Trophoblast cell (in vitro differentiated cells and primary cell): ENCODE results near the gene ZNF22.
A peak's percentile ranks its signal among the peaks of the same experiment; 100 is the strongest.

Source experiments
- DNase-seq, 2 donors: peaks; one replicate each; pipeline ENCODE4 v3.0.0-alpha.2; 2016
- H2AFZ ChIP-seq: 2 replicates; pipeline ENCODE4 v1.6.1; 2013; ENCODE audit warnings: low read length, moderate library complexity, mild to moderate bottlenecking; ENCODE audit not compliant: insufficient read depth, poor library complexity
- H2AK5ac ChIP-seq: 2 replicates; pipeline ENCODE4 v1.6.1; 2013; ENCODE audit warnings: mild to moderate bottlenecking, low read length
- H2BK120ac ChIP-seq: 2 replicates; pipeline ENCODE4 v1.6.1; 2013; ENCODE audit warnings: low read length, mild to moderate bottlenecking, moderate library complexity; ENCODE audit not compliant: insufficient read depth, poor library complexity
- H2BK12ac ChIP-seq: 2 replicates; pipeline ENCODE4 v1.6.1; 2013; ENCODE audit warnings: mild to moderate bottlenecking, low read length, moderate library complexity
- H2BK5ac ChIP-seq: 2 replicates; pipeline ENCODE4 v1.6.1; 2013; ENCODE audit warnings: low read length, low read depth, moderate library complexity, mild to moderate bottlenecking; ENCODE audit not compliant: poor library complexity
- H3K14ac ChIP-seq: 2 replicates; pipeline ENCODE4 v1.6.1; 2013; ENCODE audit warnings: mild to moderate bottlenecking, low read length
- H3K18ac ChIP-seq: 2 replicates; pipeline ENCODE4 v1.6.1; 2013; ENCODE audit warnings: mild to moderate bottlenecking, low read length
- H3K23ac ChIP-seq: 2 replicates; pipeline ENCODE4 v1.6.1; 2013; ENCODE audit warnings: low read length
- H3K27ac ChIP-seq: 2 replicates; pipeline ENCODE4 v1.5.1; 2013; ENCODE audit warnings: low read depth, mild to moderate bottlenecking, inconsistent platforms, low read length, moderate library complexity
- H3K27me3 ChIP-seq: 2 replicates; pipeline ENCODE4 v1.6.1; 2013; ENCODE audit warnings: inconsistent platforms, mild to moderate bottlenecking, low read length, moderate library complexity; ENCODE audit not compliant: insufficient read depth
- H3K36me3 ChIP-seq, 2 experiments: 1 replicate in 1 of 2; 2 replicates in 1 of 2; pipeline ENCODE4 v1.6.1; 2013; ENCODE audit warnings: low read length in 2 of 2, mild to moderate bottlenecking in 2 of 2, moderate library complexity in 1 of 2; ENCODE audit not compliant: insufficient read depth in 2 of 2, control insufficient read depth in 1 of 2
- H3K4ac ChIP-seq: 2 replicates; pipeline ENCODE4 v1.6.1; 2013; ENCODE audit warnings: low read depth, mild to moderate bottlenecking, low read length, moderate library complexity
- H3K4me1 ChIP-seq, 2 experiments: 1 replicate in 1 of 2; 2 replicates in 1 of 2; pipeline ENCODE4 v1.6.1; 2013; ENCODE audit warnings: low read length in 2 of 2, mild to moderate bottlenecking in 2 of 2, moderate library complexity in 1 of 2; ENCODE audit not compliant: insufficient read depth in 2 of 2, control insufficient read depth in 1 of 2
- H3K4me2 ChIP-seq: 2 replicates; pipeline ENCODE4 v1.6.1; 2013; ENCODE audit warnings: inconsistent platforms, mild to moderate bottlenecking, low read length, moderate library complexity
- H3K4me3 ChIP-seq: 2 replicates; pipeline ENCODE4 v1.5.1; 2013; ENCODE audit warnings: mild to moderate bottlenecking, low read depth, low read length, inconsistent platforms
- H3K79me1 ChIP-seq: one replicate; pipeline ENCODE4 v1.6.1; 2013; ENCODE audit warnings: low read length
- H3K79me2 ChIP-seq: 2 replicates; pipeline ENCODE4 v1.6.1; 2013; ENCODE audit warnings: low read length, mild to moderate bottlenecking; ENCODE audit not compliant: control insufficient read depth, insufficient read depth, poor library complexity
- H3K9ac ChIP-seq: 2 replicates; pipeline ENCODE4 v1.6.1; 2013; ENCODE audit warnings: mild to moderate bottlenecking, low read length
- H3K9me3 ChIP-seq: 2 replicates; pipeline ENCODE4 v1.6.1; 2013; ENCODE audit warnings: low read depth, mild to moderate bottlenecking, control low read depth, inconsistent platforms, low read length; ENCODE audit not compliant: insufficient read depth
- H4K12ac ChIP-seq: 2 replicates; pipeline ENCODE4 v1.6.1; 2013; ENCODE audit warnings: low read depth, mild to moderate bottlenecking, low read length, moderate library complexity
- H4K8ac ChIP-seq: 2 replicates; pipeline ENCODE4 v1.6.1; 2013; ENCODE audit warnings: low read depth, mild to moderate bottlenecking, low read length, moderate library complexity
- H4K91ac ChIP-seq: one replicate; pipeline ENCODE4 v1.6.1; 2013; ENCODE audit warnings: low read depth, mild to moderate bottlenecking, low read length, moderate library complexity
- WGBS: extraction: QIAGEN DNeasy Blood & Tissue Kit; methylation state at CpG from one replicate; pipeline ENCODE4 v1.1.7; 2013; ENCODE audit warnings: missing lambda C conversion rate; ENCODE audit not compliant: insufficient read length, insufficient coverage; ENCODE audit errors: extremely low coverage; 5-methylcytosine and 5-hydroxymethylcytosine counted together

Gene ZNF22

GRCh38 chr10:44978213-44978569 is 22.5 kb upstream of the ZNF22 start:
- peak overlapping the region; percentile 66 for H2BK12ac ChIP-seq
- H3K27me3 ChIP-seq, result no peaks in the 10 kb centered on the region
- H3K79me1 ChIP-seq, result peaks cover 48% of the 10 kb centered on the region
- H3K27ac ChIP-seq, result peak overlapping the region; percentile 80
- peaks cover 54 to 67% of the 10 kb centered on the region in 2 experiments for H3K4me1 ChIP-seq
- H4K8ac ChIP-seq, result peak overlapping the region; percentile 82
- H3K9ac ChIP-seq, result no peak overlapping the region
- peak overlapping the region; percentile 46 for H4K91ac ChIP-seq
- no peak overlapping the region for H2AK5ac ChIP-seq
- peaks cover 3% of the 10 kb centered on the region in 2 experiments for H3K36me3 ChIP-seq
- H3K79me2 ChIP-seq, result peaks cover 10% of the 10 kb centered on the region
- H2BK5ac ChIP-seq, result peak overlapping the region; percentile 71
- no peaks in the 10 kb centered on the region for H3K9me3 ChIP-seq
- H3K18ac ChIP-seq, result peak overlapping the region; percentile 60
- H2BK120ac ChIP-seq, result peak overlapping the region; percentile 59
- H3K4ac ChIP-seq, result peak overlapping the region; percentile 35
- H3K14ac ChIP-seq, result peak overlapping the region; percentile 55
- H3K23ac ChIP-seq, result no peak overlapping the region
- peak overlapping the region; percentile 71 for H3K4me2 ChIP-seq
- H3K4me3 ChIP-seq, result peak overlapping the region; percentile 38
- no peak overlapping the region for H4K12ac ChIP-seq
- WGBS, result no CpG with 5 or more reads among the region's 4 CpGs
- peak in 1 of 2 donors; percentile 62 for DNase-seq
- no peak overlapping the region for H2AFZ ChIP-seq

- Histone ChIP-seq H3K9me3 (no peaks in the 10 kb centered on the region), H4K91ac (peak within 1 kb of the TSS; percentile 95), H3K4ac (peak within 1 kb of the TSS; percentile 46), H3K79me2 (peaks cover 10% of the 10 kb centered on the region), H2AFZ (peak within 1 kb of the TSS; percentile 19), H2BK5ac (peak within 1 kb of the TSS; percentile 76), H3K36me3 (peaks cover 3% of the 10 kb centered on the region in 2 experiments), H3K4me3 (peak within 1 kb of the TSS; percentile 38), H3K27ac (peak within 1 kb of the TSS; percentile 80), H3K14ac (peak within 1 kb of the TSS; percentile 82), H3K27me3 (no peaks in the 10 kb centered on the region), H3K4me1 (peaks cover 53 to 68% of the 10 kb centered on the region in 2 experiments), H3K4me2 (peak within 1 kb of the TSS; percentile 71), H2BK120ac (peak within 1 kb of the TSS; percentile 78), H4K12ac (peak within 1 kb of the TSS; percentile 73), H3K18ac (peak within 1 kb of the TSS; percentile 86), H3K23ac (no peak within 1 kb of the TSS), H2BK12ac (peak within 1 kb of the TSS; percentile 92), H2AK5ac (peak within 1 kb of the TSS; percentile 58), H3K79me1 (peaks cover 51% of the 10 kb centered on the region), H4K8ac (peak within 1 kb of the TSS; percentile 82), H3K9ac (no peak within 1 kb of the TSS)
- DNase-seq, result peak; percentile 96 to 97
- no CpG with 5 or more reads among the region's 12 CpGs for WGBS
These were observed 22.0 kb upstream of the ZNF22 start, which contains the start of gene DEPP1 for GRCh38 chr10:44978570-44979280. Gene DEPP1 (minus strand): TSS chr10:44978809. CDS start chr10:44978030, 779 bp downstream.

GRCh38 chr10:44979281-44980191 is 21.2 kb upstream of the ZNF22 start:
- no CpG with 5 or more reads among the region's 13 CpGs for WGBS
- Histone ChIP-seq H3K36me3 (peaks cover 5 to 9% of the 10 kb centered on the region in 2 experiments), H3K79me1 (peaks cover 51% of the 10 kb centered on the region), H3K4ac (peak overlapping the region; percentile 46), H3K14ac (peak overlapping the region; percentile 53), H3K23ac (no peak overlapping the region), H4K12ac (peak overlapping the region; percentile 59), H2BK120ac (peak overlapping the region; percentile 78), H3K79me2 (peaks cover 7% of the 10 kb centered on the region), H2BK12ac (peak overlapping the region; percentile 92), H3K9me3 (no peaks in the 10 kb centered on the region), H4K8ac (peak overlapping the region; percentile 61), H2BK5ac (peak overlapping the region; percentile 76), H2AK5ac (peak overlapping the region; percentile 58), H3K27me3 (no peaks in the 10 kb centered on the region), H3K4me2 (no peak overlapping the region), H3K4me1 (peaks cover 52 to 63% of the 10 kb centered on the region in 2 experiments), H3K27ac (peak overlapping the region; percentile 68), H3K9ac (no peak overlapping the region), H2AFZ (peak overlapping the region; percentile 19), H3K4me3 (no peak overlapping the region), H3K18ac (peak overlapping the region; percentile 77), H4K91ac (peak overlapping the region; percentile 95)
- peak in 1 of 2 donors; percentile 55 for DNase-seq
